Uterus (tissue), 2 donors: ENCODE data around the gene DLGAP1.

Experiments
- CTCF ChIP-seq, 4 experiments: fragments of 200-600 bp in 2 of 4; fragments of 450-650 bp in 2 of 4; sonication (generic) in 2 of 4; IDR thresholded peaks; one replicate each; pipeline ENCODE4 v1.5.1; 2016 to 2019; ENCODE audit warnings: antibody characterized with exemption in 4 of 4, mild to moderate bottlenecking in 2 of 4, moderate library complexity in 1 of 4
- POLR2A ChIP-seq, 2 donors: fragments of 450-650 bp; IDR thresholded peaks; one replicate each; pipeline ENCODE4 v1.6.1; 2016; ENCODE audit warnings: antibody characterized with exemption in 2 of 2, mild to moderate bottlenecking in 1 of 2, moderate library complexity in 1 of 2

GRCh38 chr18:3514312-3515216 is 940.5 kb downstream of the DLGAP1 start:
- no peak for TF ChIP-seq CTCF (IDR thresholded peaks at IDR 0.05)
- no peak for TF ChIP-seq POLR2A (IDR thresholded peaks at IDR 0.05)
